Activated naive CD4-positive, alpha-beta T cell treated with anti-CD3 and anti-CD28 coated beads for 36 hours (primary cell): ENCODE measurements around the gene CERS6. TPM values are rescaled to one million over a fixed set of nuclear protein-coding genes. Genes with fewer than 3 reads are reported as not detected.

ENCODE experiments used
- CTCF ChIA-PET: fragments of 350-600 bp; sonication (Branson Sonifier 250); formaldehyde crosslinking; loops from one replicate; lab custom pipeline; 2021; ENCODE audit warnings: antibody characterized with exemption; lab: Charles Lee
- DNase-seq: peaks from one replicate; pipeline ENCODE4 v3.0.0-alpha.2; 2020
- H3K27ac Mint-ChIP-seq: one replicate; pipeline ENCODE4 v1.8.0; 2021; ENCODE audit warnings: mild to moderate bottlenecking, mixed read lengths
- H3K27me3 Mint-ChIP-seq: one replicate; pipeline ENCODE4 v1.8.0; 2021; ENCODE audit warnings: low read depth, mixed read lengths
- H3K36me3 Mint-ChIP-seq: one replicate; pipeline ENCODE4 v1.8.0; 2021; ENCODE audit warnings: low read depth, mixed read lengths
- H3K4me1 Mint-ChIP-seq: one replicate; pipeline ENCODE4 v1.8.0; 2021; ENCODE audit warnings: low read depth, mixed read lengths
- H3K4me3 Mint-ChIP-seq: one replicate; pipeline ENCODE4 v1.8.0; 2021; ENCODE audit warnings: mild to moderate bottlenecking, moderate library complexity, mixed read lengths
- H3K9me3 Mint-ChIP-seq: one replicate; pipeline ENCODE4 v1.8.0; 2021; ENCODE audit warnings: mixed read lengths
- intact Hi-C: fragments of 100-400 bp; cut with micrococcal nuclease; formaldehyde crosslinking; loops from one replicate; pipeline ENCODE4 v1.15.1; 2023
- total RNA-seq, 2 experiments: library from RNA; stranded (reverse); gene quantifications; one replicate each; pipeline ENCODE4 v1.2.3, GENCODE V29; 2021

The CERS6 gene
- total RNA-seq, 2 experiments from 2014 or later: 9.7 to 10.0 TPM

- Mint-ChIP-seq H3K4me1 (peaks cover 64% of the 10 kb centered on the region), H3K9me3 (no peaks in the 10 kb centered on the region), H3K36me3 (peaks cover 2% of the 10 kb centered on the region), H3K4me3 (no peak overlapping the region), H3K27ac (peak overlapping the region; percentile 3), H3K27me3 (no peaks in the 10 kb centered on the region)
- intact Hi-C loops: no loop called here
- CTCF ChIA-PET: interaction anchor here (1.2 to 1.4 kb wide), 2 partner anchors 13 to 21 kb away, joined by 4 read pairs; no protein-coding TSS in a partner anchor
- no peak for DNase-seq
Measured at GRCh38 chr2:168461178-168461941, 5.3 kb downstream of the CERS6 start.

GRCh38 chr2:168461942-168462331 is 5.9 kb downstream of the CERS6 start:
- peaks cover 2% of the 10 kb centered on the region for H3K36me3 Mint-ChIP-seq
- peaks cover 70% of the 10 kb centered on the region for H3K4me1 Mint-ChIP-seq
- peak overlapping the region; percentile 3 for H3K27ac Mint-ChIP-seq
- H3K9me3 Mint-ChIP-seq: no peaks in the 10 kb centered on the region
- CTCF ChIA-PET: no interaction called here
- intact Hi-C loops: no loop called here
- no peak overlapping the region for H3K4me3 Mint-ChIP-seq
- no peaks in the 10 kb centered on the region for H3K27me3 Mint-ChIP-seq
- no peak for DNase-seq

GRCh38 chr2:168462543-168463045 is 6.5 kb downstream of the CERS6 start:
- intact Hi-C loops: no loop called here
- DNase-seq: no peak
- Mint-ChIP-seq H3K9me3 (no peaks in the 10 kb centered on the region), H3K36me3 (peaks cover 2% of the 10 kb centered on the region), H3K4me1 (peaks cover 76% of the 10 kb centered on the region), H3K4me3 (no peak overlapping the region), H3K27me3 (no peaks in the 10 kb centered on the region), H3K27ac (no peak overlapping the region)
- CTCF ChIA-PET: no interaction called here

GRCh38 chr2:168465594-168465993 is 9.5 kb downstream of the CERS6 start:
- no peak overlapping the region for H3K4me3 Mint-ChIP-seq
- no peaks in the 10 kb centered on the region for H3K9me3 Mint-ChIP-seq
- no peaks in the 10 kb centered on the region for H3K27me3 Mint-ChIP-seq
- peaks cover 79% of the 10 kb centered on the region for H3K4me1 Mint-ChIP-seq
- intact Hi-C loops: no loop called here
- no peak overlapping the region for H3K27ac Mint-ChIP-seq
- no peak for DNase-seq
- CTCF ChIA-PET: no interaction called here
- H3K36me3 Mint-ChIP-seq: peaks cover 2% of the 10 kb centered on the region

GRCh38 chr2:168466190-168466737 is 10.2 kb downstream of the CERS6 start:
- no peak for DNase-seq
- peaks cover 74% of the 10 kb centered on the region for H3K4me1 Mint-ChIP-seq
- CTCF ChIA-PET: no interaction called here
- no peaks in the 10 kb centered on the region for H3K9me3 Mint-ChIP-seq
- H3K36me3 Mint-ChIP-seq: peaks cover 2% of the 10 kb centered on the region
- intact Hi-C loops: no loop called here
- H3K27ac Mint-ChIP-seq: no peak overlapping the region
- no peaks in the 10 kb centered on the region for H3K27me3 Mint-ChIP-seq
- no peak overlapping the region for H3K4me3 Mint-ChIP-seq

GRCh38 chr2:168466834-168467565 is 10.9 kb downstream of the CERS6 start:
- CTCF ChIA-PET: no interaction called here
- Mint-ChIP-seq H3K9me3 (no peaks in the 10 kb centered on the region), H3K4me3 (no peak overlapping the region), H3K36me3 (peaks cover 2% of the 10 kb centered on the region), H3K4me1 (peaks cover 73% of the 10 kb centered on the region), H3K27ac (no peak overlapping the region), H3K27me3 (no peaks in the 10 kb centered on the region)
- DNase-seq: no peak
- intact Hi-C loops: no loop called here

- no peak for DNase-seq
- H3K27me3 Mint-ChIP-seq: no peaks in the 10 kb centered on the region
- no peaks in the 10 kb centered on the region for H3K36me3 Mint-ChIP-seq
- H3K4me1 Mint-ChIP-seq: peaks cover 73% of the 10 kb centered on the region
- H3K4me3 Mint-ChIP-seq: no peak overlapping the region
- no peak overlapping the region for H3K27ac Mint-ChIP-seq
- intact Hi-C loops: no loop called here
- CTCF ChIA-PET: interaction anchor here (1.5 kb wide), 1 partner anchor 10 kb away, joined by 6 read pairs; no protein-coding TSS in a partner anchor
- no peaks in the 10 kb centered on the region for H3K9me3 Mint-ChIP-seq
Measured at GRCh38 chr2:168467729-168468128, 11.7 kb downstream of the CERS6 start.

GRCh38 chr2:168468354-168468753 is 12.3 kb downstream of the CERS6 start:
- Mint-ChIP-seq H3K27me3 (no peaks in the 10 kb centered on the region), H3K27ac (no peak overlapping the region), H3K4me3 (no peak overlapping the region), H3K9me3 (no peaks in the 10 kb centered on the region), H3K4me1 (peaks cover 76% of the 10 kb centered on the region), H3K36me3 (no peaks in the 10 kb centered on the region)
- CTCF ChIA-PET: interaction anchor here (1.1 to 2.9 kb wide), 3 partner anchors 10 to 17 kb away, joined by 3 to 10 read pairs (median 6); no protein-coding TSS in a partner anchor
- DNase-seq: no peak
- intact Hi-C loops: no loop called here

- intact Hi-C loops: no loop called here
- CTCF ChIA-PET: interaction anchor here (1.1 to 2.9 kb wide), 3 partner anchors 9 to 18 kb away, joined by 3 to 10 read pairs (median 6); no protein-coding TSS in a partner anchor
- no peak for DNase-seq
- H3K4me3 Mint-ChIP-seq: no peak overlapping the region
- peaks cover 77% of the 10 kb centered on the region for H3K4me1 Mint-ChIP-seq
- peaks cover 5% of the 10 kb centered on the region for H3K36me3 Mint-ChIP-seq
- H3K27me3 Mint-ChIP-seq: no peaks in the 10 kb centered on the region
- H3K9me3 Mint-ChIP-seq: no peaks in the 10 kb centered on the region
- H3K27ac Mint-ChIP-seq: no peak overlapping the region
Measured at GRCh38 chr2:168469281-168469988, 13.4 kb downstream of the CERS6 start.

GRCh38 chr2:168470320-168471162 is 14.5 kb downstream of the CERS6 start:
- DNase-seq: no peak
- no peaks in the 10 kb centered on the region for H3K9me3 Mint-ChIP-seq
- CTCF ChIA-PET: interaction anchor here (0.6 to 2.9 kb wide), 2 partner anchors 12 to 187 kb away, joined by 4 to 10 read pairs; no protein-coding TSS in a partner anchor
- no peaks in the 10 kb centered on the region for H3K27me3 Mint-ChIP-seq
- no peak overlapping the region for H3K4me3 Mint-ChIP-seq
- intact Hi-C loops: no loop called here
- H3K4me1 Mint-ChIP-seq: peaks cover 69% of the 10 kb centered on the region
- peaks cover 5% of the 10 kb centered on the region for H3K36me3 Mint-ChIP-seq
- no peak overlapping the region for H3K27ac Mint-ChIP-seq

- H3K36me3 Mint-ChIP-seq: peaks cover 5% of the 10 kb centered on the region
- H3K4me3 Mint-ChIP-seq: no peak overlapping the region
- no peaks in the 10 kb centered on the region for H3K27me3 Mint-ChIP-seq
- no peak overlapping the region for H3K27ac Mint-ChIP-seq
- no peak for DNase-seq
- H3K9me3 Mint-ChIP-seq: no peaks in the 10 kb centered on the region
- CTCF ChIA-PET: interaction anchor here (2.9 kb wide), 1 partner anchor 11 kb away, joined by 10 read pairs; no protein-coding TSS in a partner anchor
- peaks cover 67% of the 10 kb centered on the region for H3K4me1 Mint-ChIP-seq
- intact Hi-C loops: no loop called here
Measured at GRCh38 chr2:168471163-168471475, 15.0 kb downstream of the CERS6 start.
